SK-N-SH (cell line): ENCODE measurements around the gene RND2. TPM values are rescaled to one million over a fixed set of nuclear protein-coding genes. Genes with fewer than 3 reads are reported as not detected.

Experiments used
- CTCF ChIA-PET: fragments of 300-600, 350-600 bp; formaldehyde crosslinking; extraction: SDS; loops from one replicate; lab custom pipeline; 2021; lab: Yijun Ruan, JAX
- POLR2A ChIA-PET: fragments of 350-600 bp; sonication (Branson Sonifier 250); formaldehyde crosslinking; extraction: SDS; loops from one replicate; lab custom pipeline; 2020; ENCODE audit warnings: antibody characterized with exemption, inconsistent platforms; lab: Yijun Ruan, JAX
- DNase-seq: peaks from one replicate; pipeline ENCODE4 v3.0.0; 2012
- H2AFZ ChIP-seq: fragments of 200-600 bp; sonication (generic); 2 replicates; pipeline ENCODE4 v1.8.1; 2016; ENCODE audit warnings: antibody characterized with exemption, mild to moderate bottlenecking, low read depth
- H3F3A ChIP-seq: fragments of 200-600 bp; sonication (generic); replicated peaks from 2 replicates; pipeline ENCODE3; 2016; ENCODE audit warnings: antibody characterized with exemption, mild to moderate bottlenecking; ENCODE audit not compliant: insufficient read depth
- H3K27ac ChIP-seq, 2 experiments: fragments of 200-500 bp in 1 of 2; fragments of 200-600 bp in 1 of 2; sonication (Bioruptor generic) in 1 of 2; sonication (generic), shearing (Covaris generic) in 1 of 2; 2 replicates each; pipeline versions ENCODE4 v1.5.1 to v1.6.1; 2014 to 2016; ENCODE audit warnings: low read depth in 2 of 2, inconsistent platforms in 1 of 2, low read length in 1 of 2, mild to moderate bottlenecking in 1 of 2, mixed read lengths in 1 of 2
- H3K27me3 ChIP-seq: fragments of 200-600 bp; sonication (generic), shearing (Covaris generic); 2 replicates; pipeline ENCODE4 v1.6.1; 2016; ENCODE audit warnings: mixed run types; ENCODE audit not compliant: insufficient read depth
- H3K36me3 ChIP-seq, 2 experiments: fragments of 200-500 bp in 1 of 2; fragments of 200-600 bp in 1 of 2; sonication (Bioruptor generic) in 1 of 2; sonication (generic) in 1 of 2; replicated peaks in 1 of 2; 2 replicates each; pipeline versions ENCODE3 to v1.5.1; 2014 to 2016; ENCODE audit warnings: low read length in 1 of 2, mild to moderate bottlenecking in 1 of 2; ENCODE audit not compliant: insufficient read depth in 2 of 2, control insufficient read depth in 1 of 2
- H3K4me1 ChIP-seq, 2 experiments: fragments of 200-500 bp in 1 of 2; fragments of 200-600 bp in 1 of 2; sonication (Bioruptor generic) in 1 of 2; sonication (generic), shearing (Covaris generic) in 1 of 2; 2 replicates each; pipeline versions ENCODE4 v1.5.1 to v1.6.1; 2014 to 2016; ENCODE audit warnings: low read depth in 1 of 2, low read length in 1 of 2, mixed run types in 1 of 2; ENCODE audit not compliant: insufficient read depth in 2 of 2, control insufficient read depth in 1 of 2
- H3K4me2 ChIP-seq: fragments of 200-600 bp; sonication (generic), shearing (Covaris generic); 2 replicates; pipeline ENCODE4 v1.6.1; 2017; ENCODE audit warnings: mixed run types
- H3K4me3 ChIP-seq, 2 experiments: fragments of 200-500 bp in 1 of 2; fragments of 200-600 bp in 1 of 2; sonication (Bioruptor generic) in 1 of 2; sonication (generic), shearing (Covaris generic) in 1 of 2; 2 replicates each; pipeline versions ENCODE4 v1.5.1 to v1.8.1; 2014 to 2016; ENCODE audit warnings: low read depth in 2 of 2, inconsistent platforms in 1 of 2, low read length in 1 of 2, mild to moderate bottlenecking in 1 of 2, mixed read lengths in 1 of 2, moderate library complexity in 1 of 2
- H3K79me2 ChIP-seq: fragments of 200-600 bp; sonication (generic); 2 replicates; pipeline ENCODE4 v1.8.1; 2017; ENCODE audit warnings: mild to moderate bottlenecking; ENCODE audit not compliant: insufficient read depth
- H3K9ac ChIP-seq: fragments of 200-600 bp; sonication (generic); 2 replicates; pipeline ENCODE4 v1.6.1; 2017; ENCODE audit warnings: mixed run types
- H3K9me2 ChIP-seq: fragments of 200-600 bp; sonication (generic); 2 replicates; pipeline ENCODE4 v1.6.1; 2017; ENCODE audit warnings: mixed run types
- H3K9me3 ChIP-seq: fragments of 200-600 bp; sonication (generic); 2 replicates; pipeline ENCODE4 v1.6.1; 2017; ENCODE audit warnings: mixed run types, mild to moderate bottlenecking, moderate library complexity
- H4K20me1 ChIP-seq: fragments of 200-600 bp; sonication (generic); 2 replicates; pipeline ENCODE4 v1.6.1; 2017; ENCODE audit warnings: mild to moderate bottlenecking, mixed run types; ENCODE audit not compliant: insufficient read depth
- ELF1 ChIP-seq: IDR thresholded peaks from 2 replicates; pipeline ENCODE4 v1.4.0; 2012
- EP300 ChIP-seq, 2 experiments: IDR thresholded peaks; 2 replicates each; pipeline versions ENCODE4 v1.4.0 to v1.6.1; 2012; ENCODE audit warnings: borderline replicate concordance in 1 of 2, low read depth in 1 of 2, low read length in 1 of 2
- FOXM1 ChIP-seq: IDR thresholded peaks from 2 replicates; pipeline ENCODE4 v1.4.0; 2012; ENCODE audit warnings: low read depth, mild to moderate bottlenecking
- MXI1 ChIP-seq: IDR thresholded peaks from 2 replicates; pipeline ENCODE4 v1.6.1; 2012; ENCODE audit warnings: mild to moderate bottlenecking, low read depth, low read length, improper control_type of control experiment
- NRF1 ChIP-seq: IDR thresholded peaks from 2 replicates; pipeline ENCODE4 v1.6.1; 2012; ENCODE audit warnings: low read depth, mild to moderate bottlenecking, low read length
- RAD21 ChIP-seq: IDR thresholded peaks from 2 replicates; pipeline ENCODE4 v1.6.1; 2012; ENCODE audit warnings: mild to moderate bottlenecking, low read length
- RFX5 ChIP-seq: IDR thresholded peaks from 2 replicates; pipeline ENCODE4 v1.6.1; 2012; ENCODE audit warnings: mild to moderate bottlenecking, improper control_type of control experiment, low read length
- RXRA ChIP-seq: IDR thresholded peaks from 2 replicates; pipeline ENCODE4 v1.4.0; 2012; ENCODE audit warnings: low read depth, mild to moderate bottlenecking, borderline replicate concordance
- SIN3A ChIP-seq: IDR thresholded peaks from 2 replicates; pipeline ENCODE4 v1.6.1; 2012; ENCODE audit warnings: low read depth, mild to moderate bottlenecking, low read length, moderate library complexity, borderline replicate concordance
- SMC3 ChIP-seq: IDR thresholded peaks from 2 replicates; pipeline ENCODE4 v1.6.1; 2012; ENCODE audit warnings: low read depth, low read length, improper control_type of control experiment
- TEAD4 ChIP-seq: IDR thresholded peaks from 2 replicates; pipeline ENCODE4 v1.4.0; 2012; ENCODE audit warnings: mild to moderate bottlenecking, borderline replicate concordance; ENCODE audit not compliant: insufficient read depth
- USF1 ChIP-seq: IDR thresholded peaks from 2 replicates; pipeline ENCODE4 v1.4.0; 2012; ENCODE audit warnings: low read depth, borderline replicate concordance
- WGBS: methylation state at CpG from one replicate; pipeline ENCODE4 v1.1.6; 2017; ENCODE audit warnings: low lambda C conversion rate; 5-methylcytosine and 5-hydroxymethylcytosine counted together
- polyA plus RNA-seq, 3 experiments: library from polyadenylated mRNA; depleted of rRNA; stranded (reverse); fragments of >200 nt; gene quantifications; 2 replicates each; pipeline ENCODE4 v1.2.3, GENCODE V29; 2012
- TF ChIP-seq, protein P1 (sequence below): fragments of 200-600 bp; sonication (generic); IDR thresholded peaks from 2 replicates; pipeline ENCODE4 v1.6.1; 2017; ENCODE audit warnings: antibody characterized with exemption, mild to moderate bottlenecking, moderate library complexity
- TF ChIP-seq, protein P2 (sequence below): fragments of 150-350 bp; IDR thresholded peaks from 2 replicates; pipeline ENCODE4 v1.6.1; 2017; ENCODE audit warnings: antibody characterized with exemption, low read length, low read depth, borderline replicate concordance
- TF ChIP-seq, protein P3 (sequence below): IDR thresholded peaks from 2 replicates; pipeline ENCODE4 v1.6.1; 2012; ENCODE audit warnings: mild to moderate bottlenecking, low read depth, low read length, moderate library complexity
- TF ChIP-seq, protein P4 (sequence below): fragments of 150-350 bp; IDR thresholded peaks from 2 replicates; pipeline ENCODE4 v1.6.1; 2016; ENCODE audit warnings: mild to moderate bottlenecking, low read depth, low read length
- TF ChIP-seq, protein P5 (sequence below): IDR thresholded peaks from 2 replicates; pipeline ENCODE4 v1.4.0; 2012; ENCODE audit warnings: low read depth

The RND2 gene
- polyA plus RNA-seq, 1 of the 3 experiments (the other 2 are of a cell fraction) = 8.9 TPM

GRCh38 chr17:42980766-42981397 lies 44.1 kb upstream of the RND2 start:
- Histone ChIP-seq H2AFZ (peak overlapping the region; percentile 90), H3K4me2 (peak overlapping the region; percentile 81), H3K9ac (peak overlapping the region; percentile 81), H3K36me3 (peaks cover 4 to 13% of the 10 kb centered on the region in 2 experiments), H3K27me3 (no peaks in the 10 kb centered on the region)
- WGBS = 2% methylated on average over 28 of the region's 67 CpGs
- TF ChIP-seq RFX5 = no peak
- TF ChIP-seq RAD21 = 0 out of 2 replicates have a peak, but pooled peaks have one; percentile 13
- no peak for TF ChIP-seq TEAD4
- no peak for TF ChIP-seq USF1
- no peak for TF ChIP-seq ELF1
- TF ChIP-seq, protein P1, sequence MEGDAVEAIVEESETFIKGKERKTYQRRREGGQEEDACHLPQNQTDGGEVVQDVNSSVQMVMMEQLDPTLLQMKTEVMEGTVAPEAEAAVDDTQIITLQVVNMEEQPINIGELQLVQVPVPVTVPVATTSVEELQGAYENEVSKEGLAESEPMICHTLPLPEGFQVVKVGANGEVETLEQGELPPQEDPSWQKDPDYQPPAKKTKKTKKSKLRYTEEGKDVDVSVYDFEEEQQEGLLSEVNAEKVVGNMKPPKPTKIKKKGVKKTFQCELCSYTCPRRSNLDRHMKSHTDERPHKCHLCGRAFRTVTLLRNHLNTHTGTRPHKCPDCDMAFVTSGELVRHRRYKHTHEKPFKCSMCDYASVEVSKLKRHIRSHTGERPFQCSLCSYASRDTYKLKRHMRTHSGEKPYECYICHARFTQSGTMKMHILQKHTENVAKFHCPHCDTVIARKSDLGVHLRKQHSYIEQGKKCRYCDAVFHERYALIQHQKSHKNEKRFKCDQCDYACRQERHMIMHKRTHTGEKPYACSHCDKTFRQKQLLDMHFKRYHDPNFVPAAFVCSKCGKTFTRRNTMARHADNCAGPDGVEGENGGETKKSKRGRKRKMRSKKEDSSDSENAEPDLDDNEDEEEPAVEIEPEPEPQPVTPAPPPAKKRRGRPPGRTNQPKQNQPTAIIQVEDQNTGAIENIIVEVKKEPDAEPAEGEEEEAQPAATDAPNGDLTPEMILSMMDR = no peak
- TF ChIP-seq SMC3 = no peak
- TF ChIP-seq, protein P2, sequence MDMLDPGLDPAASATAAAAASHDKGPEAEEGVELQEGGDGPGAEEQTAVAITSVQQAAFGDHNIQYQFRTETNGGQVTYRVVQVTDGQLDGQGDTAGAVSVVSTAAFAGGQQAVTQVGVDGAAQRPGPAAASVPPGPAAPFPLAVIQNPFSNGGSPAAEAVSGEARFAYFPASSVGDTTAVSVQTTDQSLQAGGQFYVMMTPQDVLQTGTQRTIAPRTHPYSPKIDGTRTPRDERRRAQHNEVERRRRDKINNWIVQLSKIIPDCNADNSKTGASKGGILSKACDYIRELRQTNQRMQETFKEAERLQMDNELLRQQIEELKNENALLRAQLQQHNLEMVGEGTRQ = no peak
- 0 out of 2 replicates have a peak, but pooled peaks have one; percentile 19 for TF ChIP-seq NRF1
- TF ChIP-seq, protein P3, sequence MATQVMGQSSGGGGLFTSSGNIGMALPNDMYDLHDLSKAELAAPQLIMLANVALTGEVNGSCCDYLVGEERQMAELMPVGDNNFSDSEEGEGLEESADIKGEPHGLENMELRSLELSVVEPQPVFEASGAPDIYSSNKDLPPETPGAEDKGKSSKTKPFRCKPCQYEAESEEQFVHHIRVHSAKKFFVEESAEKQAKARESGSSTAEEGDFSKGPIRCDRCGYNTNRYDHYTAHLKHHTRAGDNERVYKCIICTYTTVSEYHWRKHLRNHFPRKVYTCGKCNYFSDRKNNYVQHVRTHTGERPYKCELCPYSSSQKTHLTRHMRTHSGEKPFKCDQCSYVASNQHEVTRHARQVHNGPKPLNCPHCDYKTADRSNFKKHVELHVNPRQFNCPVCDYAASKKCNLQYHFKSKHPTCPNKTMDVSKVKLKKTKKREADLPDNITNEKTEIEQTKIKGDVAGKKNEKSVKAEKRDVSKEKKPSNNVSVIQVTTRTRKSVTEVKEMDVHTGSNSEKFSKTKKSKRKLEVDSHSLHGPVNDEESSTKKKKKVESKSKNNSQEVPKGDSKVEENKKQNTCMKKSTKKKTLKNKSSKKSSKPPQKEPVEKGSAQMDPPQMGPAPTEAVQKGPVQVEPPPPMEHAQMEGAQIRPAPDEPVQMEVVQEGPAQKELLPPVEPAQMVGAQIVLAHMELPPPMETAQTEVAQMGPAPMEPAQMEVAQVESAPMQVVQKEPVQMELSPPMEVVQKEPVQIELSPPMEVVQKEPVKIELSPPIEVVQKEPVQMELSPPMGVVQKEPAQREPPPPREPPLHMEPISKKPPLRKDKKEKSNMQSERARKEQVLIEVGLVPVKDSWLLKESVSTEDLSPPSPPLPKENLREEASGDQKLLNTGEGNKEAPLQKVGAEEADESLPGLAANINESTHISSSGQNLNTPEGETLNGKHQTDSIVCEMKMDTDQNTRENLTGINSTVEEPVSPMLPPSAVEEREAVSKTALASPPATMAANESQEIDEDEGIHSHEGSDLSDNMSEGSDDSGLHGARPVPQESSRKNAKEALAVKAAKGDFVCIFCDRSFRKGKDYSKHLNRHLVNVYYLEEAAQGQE = no peak
- TF ChIP-seq, protein P4, sequence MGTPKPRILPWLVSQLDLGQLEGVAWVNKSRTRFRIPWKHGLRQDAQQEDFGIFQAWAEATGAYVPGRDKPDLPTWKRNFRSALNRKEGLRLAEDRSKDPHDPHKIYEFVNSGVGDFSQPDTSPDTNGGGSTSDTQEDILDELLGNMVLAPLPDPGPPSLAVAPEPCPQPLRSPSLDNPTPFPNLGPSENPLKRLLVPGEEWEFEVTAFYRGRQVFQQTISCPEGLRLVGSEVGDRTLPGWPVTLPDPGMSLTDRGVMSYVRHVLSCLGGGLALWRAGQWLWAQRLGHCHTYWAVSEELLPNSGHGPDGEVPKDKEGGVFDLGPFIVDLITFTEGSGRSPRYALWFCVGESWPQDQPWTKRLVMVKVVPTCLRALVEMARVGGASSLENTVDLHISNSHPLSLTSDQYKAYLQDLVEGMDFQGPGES = no peak
- TF ChIP-seq, protein P5, sequence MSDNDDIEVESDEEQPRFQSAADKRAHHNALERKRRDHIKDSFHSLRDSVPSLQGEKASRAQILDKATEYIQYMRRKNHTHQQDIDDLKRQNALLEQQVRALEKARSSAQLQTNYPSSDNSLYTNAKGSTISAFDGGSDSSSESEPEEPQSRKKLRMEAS = 0 out of 2 replicates have a peak, but pooled peaks have one; percentile 16
- no peak for TF ChIP-seq SIN3A
- TF ChIP-seq FOXM1 = no peak
- no peak for TF ChIP-seq EP300 (IDR thresholded peaks at IDR 0.05; ENCODE audit: borderline replicate concordance in 1 of 2, low read depth in 1 of 2, low read length in 1 of 2)
- TF ChIP-seq RXRA = no peak
- no peak for TF ChIP-seq MXI1
- TF ChIP-seq, all 33 proteins: peak for 3
- DNase-seq = peak; percentile 65
- CTCF ChIA-PET = no interaction called here
- Histone ChIP-seq H3K79me2 (peaks cover 56% of the 10 kb centered on the region), H3K4me3 (peak overlapping the region; percentile 71 to 97), H3K9me2 (no peaks in the 10 kb centered on the region), H3K9me3 (no peaks in the 10 kb centered on the region), H3F3A (peaks cover 8% of the 10 kb centered on the region), H3K4me1 (peaks cover 10 to 12% of the 10 kb centered on the region in 2 experiments; a peak in 2 of 4 replicates), H4K20me1 (peaks cover 5% of the 10 kb centered on the region; the same call in 1 of the 2 replicates), H3K27ac (peak overlapping the region; percentile 69 to 87)
- POLR2A ChIA-PET = interaction anchor here (1.8 kb wide), 1 partner anchor 17 kb away, joined by 11 read pairs; the partner anchor contains the start of gene RPL27
